Gastrocnemius medialis (tissue), 4 donors: ENCODE data around the gene NAPSA.
"Not testable (repeated sequence)": the region's sequence is repeated elsewhere in the genome, so short reads cannot be mapped to it uniquely, and the experiment has no call there.

ENCODE experiments used
- POLR2A ChIP-seq, 2 donors: fragments of 450-650 bp; IDR thresholded peaks; one replicate each; pipeline ENCODE4 v1.6.1; 2017; ENCODE audit warnings: antibody characterized with exemption in 2 of 2, mild to moderate bottlenecking in 2 of 2, moderate library complexity in 2 of 2
- TF ChIP-seq, protein P1 (sequence below), 5 experiments: fragments of 450-650 bp in 3 of 5; fragments of 200-600 bp in 2 of 5; sonication (generic) in 2 of 5; IDR thresholded peaks in 4 of 5; conservative IDR thresholded peaks in 1 of 5; 1 replicate in 4 of 5; 2 replicates in 1 of 5; pipeline ENCODE4 v1.5.1; 2016 to 2019; ENCODE audit warnings: antibody characterized with exemption in 5 of 5, mild to moderate bottlenecking in 3 of 5, moderate library complexity in 3 of 5

DNA sequence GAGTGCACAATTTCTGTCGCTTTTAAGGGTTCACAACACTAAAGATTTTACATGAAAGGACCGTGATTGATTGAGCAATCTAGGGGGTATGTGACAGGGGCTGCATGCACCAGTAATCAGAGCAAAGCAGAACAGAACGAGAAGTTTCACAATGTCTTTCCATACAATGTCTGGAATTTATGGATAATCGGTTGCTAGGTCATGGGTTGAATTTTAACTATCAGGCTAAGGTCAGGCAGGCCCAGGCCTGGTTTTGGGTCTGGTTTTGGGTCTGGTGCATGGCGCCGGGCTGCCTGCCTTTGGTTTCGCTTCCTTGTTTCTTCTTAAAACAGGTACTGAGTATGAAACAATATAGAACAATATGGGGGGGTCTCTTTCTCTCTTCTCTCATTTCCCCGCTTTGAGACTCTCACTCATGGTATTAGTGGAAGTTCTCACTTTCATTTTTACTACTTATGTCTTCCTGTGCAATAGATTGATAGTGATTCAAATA, 18.3 kb downstream of the NAPSA start:
- TF ChIP-seq, protein P1, sequence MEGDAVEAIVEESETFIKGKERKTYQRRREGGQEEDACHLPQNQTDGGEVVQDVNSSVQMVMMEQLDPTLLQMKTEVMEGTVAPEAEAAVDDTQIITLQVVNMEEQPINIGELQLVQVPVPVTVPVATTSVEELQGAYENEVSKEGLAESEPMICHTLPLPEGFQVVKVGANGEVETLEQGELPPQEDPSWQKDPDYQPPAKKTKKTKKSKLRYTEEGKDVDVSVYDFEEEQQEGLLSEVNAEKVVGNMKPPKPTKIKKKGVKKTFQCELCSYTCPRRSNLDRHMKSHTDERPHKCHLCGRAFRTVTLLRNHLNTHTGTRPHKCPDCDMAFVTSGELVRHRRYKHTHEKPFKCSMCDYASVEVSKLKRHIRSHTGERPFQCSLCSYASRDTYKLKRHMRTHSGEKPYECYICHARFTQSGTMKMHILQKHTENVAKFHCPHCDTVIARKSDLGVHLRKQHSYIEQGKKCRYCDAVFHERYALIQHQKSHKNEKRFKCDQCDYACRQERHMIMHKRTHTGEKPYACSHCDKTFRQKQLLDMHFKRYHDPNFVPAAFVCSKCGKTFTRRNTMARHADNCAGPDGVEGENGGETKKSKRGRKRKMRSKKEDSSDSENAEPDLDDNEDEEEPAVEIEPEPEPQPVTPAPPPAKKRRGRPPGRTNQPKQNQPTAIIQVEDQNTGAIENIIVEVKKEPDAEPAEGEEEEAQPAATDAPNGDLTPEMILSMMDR (IDR thresholded peaks at IDR 0.05 in 4 of 5, conservative IDR thresholded peaks at IDR 0.05 in 1 of 5) = not testable (repeated sequence)
- TF ChIP-seq POLR2A (IDR thresholded peaks at IDR 0.05) = not testable (repeated sequence)
